Activated CD4-positive, alpha-beta memory T cell treated with anti-CD3 and anti-CD28 coated beads for 36 hours (primary cell): ENCODE results near the gene TREH. TPM values are rescaled to one million over a fixed set of nuclear protein-coding genes. Genes with fewer than 3 reads are reported as not detected.

ENCODE experiments used
- CTCF ChIA-PET: fragments of 350-600 bp; sonication (Branson Sonifier 250); formaldehyde crosslinking; loops from one replicate; lab custom pipeline; 2021; ENCODE audit warnings: antibody characterized with exemption, inconsistent platforms; lab: Charles Lee
- POLR2A ChIA-PET: fragments of 350-600 bp; sonication (Branson Sonifier 250); formaldehyde crosslinking; loops from one replicate; lab custom pipeline; 2021; ENCODE audit warnings: antibody characterized with exemption; lab: Charles Lee
- DNase-seq: peaks from one replicate; pipeline ENCODE4 v3.0.0-alpha.2; 2020
- H3K27ac Mint-ChIP-seq: one replicate; pipeline ENCODE4 v1.8.0; 2021; ENCODE audit warnings: mixed read lengths
- H3K27me3 Mint-ChIP-seq: one replicate; pipeline ENCODE4 v1.8.0; 2021; ENCODE audit warnings: mixed read lengths
- H3K36me3 Mint-ChIP-seq: one replicate; pipeline ENCODE4 v1.8.0; 2021; ENCODE audit warnings: mixed read lengths
- H3K4me1 Mint-ChIP-seq: one replicate; pipeline ENCODE4 v1.8.0; 2021; ENCODE audit warnings: low read depth, mixed read lengths
- H3K4me3 Mint-ChIP-seq: one replicate; pipeline ENCODE4 v1.8.0; 2021; ENCODE audit warnings: mild to moderate bottlenecking, mixed read lengths
- H3K9me3 Mint-ChIP-seq: one replicate; pipeline ENCODE4 v1.8.0; 2021; ENCODE audit warnings: mixed read lengths
- intact Hi-C: fragments of 100-400 bp; cut with micrococcal nuclease; formaldehyde crosslinking; loops from one replicate; pipeline ENCODE4 v1.15.1; 2023
- total RNA-seq, 2 experiments: library from RNA; stranded (reverse); gene quantifications; one replicate each; pipeline ENCODE4 v1.2.3, GENCODE V29; 2021

Gene TREH
- total RNA-seq, 2 experiments from 2014 or later: not detected

- Mint-ChIP-seq H3K9me3 (no peaks in the 10 kb centered on the region), H3K27ac (no peak overlapping the region), H3K27me3 (no peaks in the 10 kb centered on the region), H3K4me3 (no peak overlapping the region), H3K36me3 (no peaks in the 10 kb centered on the region), H3K4me1 (no peaks in the 10 kb centered on the region)
- CTCF ChIA-PET: no interaction called here
- DNase-seq: no peak
- POLR2A ChIA-PET: no interaction called here
- intact Hi-C loops: no loop called here
Observed at GRCh38 chr11:118641397-118642019, 37.9 kb downstream of the TREH start.

GRCh38 chr11:118640332-118641154, 38.9 kb downstream of the TREH start:
- Mint-ChIP-seq H3K27ac (no peak overlapping the region), H3K36me3 (no peaks in the 10 kb centered on the region), H3K4me3 (no peak overlapping the region), H3K4me1 (no peaks in the 10 kb centered on the region), H3K27me3 (no peaks in the 10 kb centered on the region), H3K9me3 (no peaks in the 10 kb centered on the region)
- POLR2A ChIA-PET: no interaction called here
- intact Hi-C loops: no loop called here
- CTCF ChIA-PET: interaction anchor here (1.3 kb wide), 1 partner anchor 28 kb away, joined by 4 read pairs; no protein-coding TSS in a partner anchor
- DNase-seq: no peak

- DNase-seq: no peak
- intact Hi-C loops: no loop called here
- Mint-ChIP-seq H3K4me1 (no peaks in the 10 kb centered on the region), H3K27me3 (no peaks in the 10 kb centered on the region), H3K9me3 (no peaks in the 10 kb centered on the region), H3K27ac (no peak overlapping the region), H3K4me3 (no peak overlapping the region), H3K36me3 (no peaks in the 10 kb centered on the region)
- POLR2A ChIA-PET: no interaction called here
- CTCF ChIA-PET: interaction anchor here (0.6 to 1.3 kb wide), 2 partner anchors 27 to 306 kb away, joined by 3 to 4 read pairs; no protein-coding TSS in a partner anchor
Observed at GRCh38 chr11:118639899-118640298, 39.6 kb downstream of the TREH start.

- ChIA-PET CTCF (interaction anchor here (0.7 kb wide), 1 partner anchor 20 kb away, joined by 4 read pairs; no protein-coding TSS in a partner anchor), POLR2A (no interaction called here)
- H3K27ac Mint-ChIP-seq: no peak overlapping the region
- intact Hi-C loops: no loop called here
- no peaks in the 10 kb centered on the region for H3K27me3 Mint-ChIP-seq
- DNase-seq: no peak
- H3K36me3 Mint-ChIP-seq: no peaks in the 10 kb centered on the region
- no peaks in the 10 kb centered on the region for H3K4me1 Mint-ChIP-seq
- no peaks in the 10 kb centered on the region for H3K9me3 Mint-ChIP-seq
- H3K4me3 Mint-ChIP-seq: no peak overlapping the region
Observed at GRCh38 chr11:118638726-118639125, 40.7 kb downstream of the TREH start.

GRCh38 chr11:118636569-118637290, 42.7 kb downstream of the TREH start:
- CTCF ChIA-PET: interaction anchor here (0.7 to 2.4 kb wide), 4 partner anchors 23 to 83 kb away, joined by 3 to 14 read pairs (median 3); no protein-coding TSS in a partner anchor
- H3K27ac Mint-ChIP-seq: no peak overlapping the region
- H3K27me3 Mint-ChIP-seq: no peaks in the 10 kb centered on the region
- no peaks in the 10 kb centered on the region for H3K4me1 Mint-ChIP-seq
- no peak overlapping the region for H3K4me3 Mint-ChIP-seq
- no peaks in the 10 kb centered on the region for H3K9me3 Mint-ChIP-seq
- H3K36me3 Mint-ChIP-seq: no peaks in the 10 kb centered on the region
- no peak for DNase-seq
- POLR2A ChIA-PET: no interaction called here
- intact Hi-C loops: no loop called here

- no peaks in the 10 kb centered on the region for H3K27me3 Mint-ChIP-seq
- ChIA-PET POLR2A (no interaction called here), CTCF (interaction anchor here (0.9 to 2.4 kb wide), 2 partner anchors 24 to 54 kb away, joined by 4 to 14 read pairs; no protein-coding TSS in a partner anchor)
- no peak overlapping the region for H3K27ac Mint-ChIP-seq
- no peak for DNase-seq
- intact Hi-C loops: no loop called here
- no peaks in the 10 kb centered on the region for H3K9me3 Mint-ChIP-seq
- H3K36me3 Mint-ChIP-seq: no peaks in the 10 kb centered on the region
- H3K4me1 Mint-ChIP-seq: no peaks in the 10 kb centered on the region
- no peak overlapping the region for H3K4me3 Mint-ChIP-seq
Observed at GRCh38 chr11:118635642-118636041, 43.8 kb downstream of the TREH start.

- POLR2A ChIA-PET: no interaction called here
- Mint-ChIP-seq H3K36me3 (no peaks in the 10 kb centered on the region), H3K27me3 (no peaks in the 10 kb centered on the region), H3K4me3 (no peak overlapping the region), H3K27ac (no peak overlapping the region), H3K4me1 (no peaks in the 10 kb centered on the region), H3K9me3 (no peaks in the 10 kb centered on the region)
- CTCF ChIA-PET: interaction anchor here (0.9 to 2.4 kb wide), 2 partner anchors 25 to 55 kb away, joined by 4 to 14 read pairs; no protein-coding TSS in a partner anchor
- DNase-seq: no peak
- intact Hi-C loops: no loop called here
Observed at GRCh38 chr11:118635237-118635591, 44.2 kb downstream of the TREH start.

- ChIA-PET POLR2A (no interaction called here), CTCF (interaction anchor here (0.9 to 2.4 kb wide), 2 partner anchors 25 to 55 kb away, joined by 4 to 14 read pairs; no protein-coding TSS in a partner anchor)
- H3K27me3 Mint-ChIP-seq: no peaks in the 10 kb centered on the region
- no peaks in the 10 kb centered on the region for H3K4me1 Mint-ChIP-seq
- intact Hi-C loops: no loop called here
- no peaks in the 10 kb centered on the region for H3K36me3 Mint-ChIP-seq
- no peak overlapping the region for H3K4me3 Mint-ChIP-seq
- H3K9me3 Mint-ChIP-seq: no peaks in the 10 kb centered on the region
- H3K27ac Mint-ChIP-seq: no peak overlapping the region
- peak; percentile 32 for DNase-seq
Observed at GRCh38 chr11:118634431-118635236, 44.8 kb downstream of the TREH start.

- intact Hi-C loops: no loop called here
- H3K36me3 Mint-ChIP-seq: no peaks in the 10 kb centered on the region
- no peaks in the 10 kb centered on the region for H3K4me1 Mint-ChIP-seq
- H3K9me3 Mint-ChIP-seq: no peaks in the 10 kb centered on the region
- H3K27ac Mint-ChIP-seq: no peak overlapping the region
- ChIA-PET CTCF (no interaction called here), POLR2A (no interaction called here)
- H3K4me3 Mint-ChIP-seq: no peak overlapping the region
- H3K27me3 Mint-ChIP-seq: no peaks in the 10 kb centered on the region
- DNase-seq: no peak
Observed at GRCh38 chr11:118633979-118634378, 45.5 kb downstream of the TREH start.

GRCh38 chr11:118633319-118633690, 46.1 kb downstream of the TREH start:
- H3K27me3 Mint-ChIP-seq: no peaks in the 10 kb centered on the region
- intact Hi-C loops: no loop called here
- H3K4me3 Mint-ChIP-seq: no peak overlapping the region
- no peaks in the 10 kb centered on the region for H3K36me3 Mint-ChIP-seq
- no peaks in the 10 kb centered on the region for H3K4me1 Mint-ChIP-seq
- no peak for DNase-seq
- CTCF ChIA-PET: no interaction called here
- POLR2A ChIA-PET: no interaction called here
- H3K9me3 Mint-ChIP-seq: no peaks in the 10 kb centered on the region
- H3K27ac Mint-ChIP-seq: no peak overlapping the region

GRCh38 chr11:118632577-118633318, 46.7 kb downstream of the TREH start:
- intact Hi-C loops: no loop called here
- CTCF ChIA-PET: no interaction called here

More at GRCh38 chr11:118632577-118633318, 46.7 kb downstream of the TREH start:
- no peaks in the 10 kb centered on the region for H3K4me1 Mint-ChIP-seq
- DNase-seq: no peak
- no peak overlapping the region for H3K4me3 Mint-ChIP-seq
- POLR2A ChIA-PET: no interaction called here
- H3K36me3 Mint-ChIP-seq: no peaks in the 10 kb centered on the region
- H3K9me3 Mint-ChIP-seq: no peaks in the 10 kb centered on the region
- no peaks in the 10 kb centered on the region for H3K27me3 Mint-ChIP-seq
- no peak overlapping the region for H3K27ac Mint-ChIP-seq
